Activated effector memory CD4-positive, alpha-beta T cell treated with Interleukin-2 at 50 U/mL for 16 hours (primary cell): ENCODE data around the gene ATP13A1.
"Not testable (repeated sequence)": the region's sequence is repeated elsewhere in the genome, so short reads cannot be mapped to it uniquely, and the experiment has no call there.

Source experiments
- DNase-seq: peaks from one replicate; pipeline ENCODE4 v3.0.0-alpha.2; 2020

Gene ATP13A1

GRCh38 chr19:19618219-19619051, 45.0 kb downstream of the ATP13A1 start, which contains the start of gene PBX4:
Gene PBX4 (minus strand): TSS chr19:19618687. CDS start chr19:19618629, 58 bp downstream.
- DNase-seq: peak; percentile 98

GRCh38 chr19:19615086-19615485, 48.4 kb downstream of the ATP13A1 start:
- DNase-seq: peak; percentile 19

GRCh38 chr19:19613506-19613905, 50.0 kb downstream of the ATP13A1 start:
- no peak for DNase-seq

- DNase-seq: no peak
Observed at GRCh38 chr19:19610376-19611202, 52.9 kb downstream of the ATP13A1 start.

- DNase-seq: not testable (repeated sequence)
Observed at GRCh38 chr19:19606686-19607085, 56.8 kb downstream of the ATP13A1 start.

GRCh38 chr19:19606021-19606420, 57.5 kb downstream of the ATP13A1 start:
- DNase-seq: peak; percentile 47

- DNase-seq: no peak
Observed at GRCh38 chr19:19602713-19603324, 60.7 kb downstream of the ATP13A1 start.

GRCh38 chr19:19602136-19602712, 61.3 kb downstream of the ATP13A1 start:
- peak; percentile 18 for DNase-seq

GRCh38 chr19:19600793-19601330, 62.6 kb downstream of the ATP13A1 start:
- DNase-seq: no peak

- DNase-seq: peak; percentile 55
Observed at GRCh38 chr19:19598728-19599451, 64.6 kb downstream of the ATP13A1 start.

GRCh38 chr19:19597809-19598306, 65.6 kb downstream of the ATP13A1 start:
- peak; percentile 18 for DNase-seq
